PC-3 (cell line): Measurements from ENCODE around the gene SPATA46.

Experiments
- EZH2 ChIP-seq: fragments of 300-600 bp; sonication (generic); IDR thresholded peaks from one replicate; pipeline ENCODE4 v1.6.1; 2017; ENCODE audit warnings: antibody characterized with exemption, mild to moderate bottlenecking, low read length; ENCODE audit not compliant: unreplicated experiment
- EZH2phosphoT487 ChIP-seq: fragments of 300-600 bp; sonication (generic); IDR thresholded peaks from 2 replicates; pipeline ENCODE4 v1.6.1; 2018; ENCODE audit warnings: mild to moderate bottlenecking, antibody characterized with exemption, low read length, borderline replicate concordance
- TF ChIP-seq, protein P1 (sequence below): fragments of 300-600 bp; sonication (generic); conservative IDR thresholded peaks from 2 replicates; pipeline ENCODE4 v1.5.1; 2017; ENCODE audit warnings: antibody characterized with exemption, low read depth, mild to moderate bottlenecking, low read length

DNA sequence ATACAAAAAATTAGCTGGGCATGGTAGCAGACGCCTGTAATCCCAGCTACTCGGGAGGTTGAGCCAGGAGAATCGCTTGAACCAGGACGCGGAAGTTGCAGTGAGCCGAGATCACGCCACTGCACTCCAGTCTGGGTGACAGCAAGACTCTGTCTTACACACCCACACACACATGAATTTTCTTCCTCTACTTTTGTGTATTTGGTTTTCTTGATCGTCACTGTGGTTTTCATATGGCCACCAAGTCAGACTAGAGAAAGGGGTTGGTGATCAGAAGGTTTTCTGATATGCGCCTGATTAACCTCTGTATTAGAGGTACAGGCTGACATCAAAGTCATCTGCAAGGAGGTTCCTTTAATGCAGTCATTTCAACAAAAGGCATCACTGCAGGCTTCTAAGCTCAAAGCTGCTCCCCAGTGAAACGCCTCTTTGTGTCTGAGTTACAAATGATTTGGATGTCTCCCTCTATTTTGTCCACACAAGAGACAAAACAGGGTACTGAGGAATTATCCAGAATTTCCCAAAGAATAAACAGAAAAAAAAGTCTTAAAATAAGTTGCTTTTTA, 24.2 kb upstream of the SPATA46 start:
- TF ChIP-seq, protein P1, sequence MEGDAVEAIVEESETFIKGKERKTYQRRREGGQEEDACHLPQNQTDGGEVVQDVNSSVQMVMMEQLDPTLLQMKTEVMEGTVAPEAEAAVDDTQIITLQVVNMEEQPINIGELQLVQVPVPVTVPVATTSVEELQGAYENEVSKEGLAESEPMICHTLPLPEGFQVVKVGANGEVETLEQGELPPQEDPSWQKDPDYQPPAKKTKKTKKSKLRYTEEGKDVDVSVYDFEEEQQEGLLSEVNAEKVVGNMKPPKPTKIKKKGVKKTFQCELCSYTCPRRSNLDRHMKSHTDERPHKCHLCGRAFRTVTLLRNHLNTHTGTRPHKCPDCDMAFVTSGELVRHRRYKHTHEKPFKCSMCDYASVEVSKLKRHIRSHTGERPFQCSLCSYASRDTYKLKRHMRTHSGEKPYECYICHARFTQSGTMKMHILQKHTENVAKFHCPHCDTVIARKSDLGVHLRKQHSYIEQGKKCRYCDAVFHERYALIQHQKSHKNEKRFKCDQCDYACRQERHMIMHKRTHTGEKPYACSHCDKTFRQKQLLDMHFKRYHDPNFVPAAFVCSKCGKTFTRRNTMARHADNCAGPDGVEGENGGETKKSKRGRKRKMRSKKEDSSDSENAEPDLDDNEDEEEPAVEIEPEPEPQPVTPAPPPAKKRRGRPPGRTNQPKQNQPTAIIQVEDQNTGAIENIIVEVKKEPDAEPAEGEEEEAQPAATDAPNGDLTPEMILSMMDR, result no peak
- no peak for TF ChIP-seq EZH2phosphoT487
- no peak for TF ChIP-seq EZH2
